ENCODE measurements around the gene ZBTB6.

GRCh38 chr9:122879443-122879842 lies 33.7 kb downstream of the ZBTB6 start:
- TF ChIP-seq YY1 (IDR thresholded peaks at IDR 0.05; ENCODE audit: insufficient read depth, insufficient read length), result no peak
- no peak for TF ChIP-seq ZNF274 (IDR thresholded peaks at IDR 0.05; ENCODE audit: low read depth, low read length)

Measured in NT2/D1 (cell line).